Measurements from ENCODE around the gene PPP1R3E.

PPP1R3E gene

DNA sequence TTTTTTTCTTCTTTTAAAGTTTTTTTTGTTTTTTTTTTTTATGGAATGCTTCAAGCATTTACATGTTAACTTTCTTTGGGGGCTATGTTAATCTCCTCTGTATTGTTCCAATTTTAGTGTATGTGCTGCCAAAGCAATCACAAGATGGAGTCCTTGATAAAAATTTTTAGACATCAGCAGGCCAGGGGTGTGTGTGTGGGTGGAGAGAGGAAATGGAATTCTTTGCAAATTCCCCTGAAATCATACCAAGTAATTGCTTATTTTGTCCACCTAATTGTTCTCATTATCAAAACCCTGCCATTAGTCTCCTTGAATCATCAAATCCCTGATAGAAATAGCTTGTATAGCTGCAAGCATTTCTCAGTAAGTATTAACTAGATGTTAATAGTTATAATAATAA lies 43.2 kb downstream of the PPP1R3E start:
- Histone ChIP-seq H3K4me3 (no peak overlapping the region), H3K27ac (no peak overlapping the region)

DNA sequence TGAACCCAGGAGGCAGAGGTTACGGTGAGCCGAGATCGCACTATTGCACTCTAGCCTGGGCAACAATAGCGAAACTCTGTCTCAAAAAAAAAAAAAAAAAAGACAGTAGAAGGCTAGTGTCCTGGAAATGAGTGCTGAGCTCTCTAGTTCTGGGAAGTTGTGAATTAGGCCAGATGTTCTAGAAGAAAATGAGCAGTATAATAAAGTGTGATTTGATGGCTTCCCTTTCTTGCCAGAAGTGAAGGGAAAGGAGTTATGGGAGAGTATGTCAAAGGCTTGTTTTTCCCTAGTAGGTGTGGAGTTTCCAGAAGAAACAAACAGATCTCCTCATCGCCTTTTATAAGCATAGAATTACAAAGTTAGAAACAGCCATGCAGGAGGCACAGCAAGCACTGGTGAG lies 44.4 kb downstream of the PPP1R3E start:
- H3K4me3 ChIP-seq = no peak overlapping the region
- no peak overlapping the region for H3K27ac ChIP-seq

GRCh38 chr14:23252420-23253333 lies 50.0 kb downstream of the PPP1R3E start:
- H3K4me3 ChIP-seq = no peak overlapping the region
- H3K27ac ChIP-seq = no peak overlapping the region

DNA sequence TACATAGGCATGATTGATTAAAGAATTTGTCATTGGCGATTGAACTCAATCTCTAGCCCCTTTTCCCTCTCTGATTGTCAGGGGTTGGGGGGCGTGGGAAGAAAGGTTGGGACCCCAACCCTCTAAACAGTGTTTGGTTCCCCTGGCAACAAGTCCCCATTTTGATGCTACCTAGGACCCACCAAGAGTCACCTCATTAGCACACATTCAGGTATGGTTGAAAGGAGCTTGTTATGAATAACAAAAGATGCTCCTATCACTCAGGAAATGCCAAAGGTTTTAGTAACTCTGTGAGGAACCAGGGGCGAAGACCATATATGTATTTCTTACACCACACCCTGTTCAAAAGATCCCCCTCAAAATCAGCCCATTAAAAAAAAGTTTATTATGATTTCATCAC lies 50.7 kb downstream of the PPP1R3E start:
- no peak overlapping the region for H3K4me3 ChIP-seq
- no peak overlapping the region for H3K27ac ChIP-seq

- H3K4me3 ChIP-seq = no peak overlapping the region
- no peak overlapping the region for H3K27ac ChIP-seq
These were observed 52.8 kb downstream of the PPP1R3E start for GRCh38 chr14:23249824-23250223.

DNA sequence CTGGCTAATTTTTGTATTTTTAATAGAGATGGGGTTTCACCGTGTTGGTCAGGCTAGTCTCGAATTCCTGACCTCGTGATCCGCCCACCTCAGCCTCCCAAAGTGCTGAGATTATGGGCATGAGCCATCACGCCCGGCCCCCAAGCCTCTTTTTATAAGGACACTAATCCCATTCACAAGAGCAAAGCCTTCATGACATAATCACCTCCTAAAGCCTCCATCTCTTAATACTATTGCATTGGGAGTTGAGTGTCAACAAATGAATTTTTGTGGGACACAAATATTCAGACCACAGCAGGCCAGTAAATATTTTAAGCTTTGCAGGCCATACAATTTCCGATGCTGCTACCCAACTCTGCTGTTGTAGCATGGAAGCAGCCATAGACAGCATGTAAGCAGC lies 54.1 kb downstream of the PPP1R3E start:
- no peak overlapping the region for H3K27ac ChIP-seq
- no peak overlapping the region for H3K4me3 ChIP-seq

Data from skin epidermis (tissue), 12 donors.